GM12873 (cell line): ENCODE results near the gene WDR18.

Experiments
- TF ChIP-seq, protein P1 (sequence below): IDR thresholded peaks from 2 replicates; pipeline ENCODE4 v1.5.1; 2012; ENCODE audit warnings: low read depth, mild to moderate bottlenecking, moderate library complexity, low read length, control low read depth; ENCODE audit not compliant: insufficient read depth; ENCODE audit errors: missing control alignments

WDR18 gene

DNA sequence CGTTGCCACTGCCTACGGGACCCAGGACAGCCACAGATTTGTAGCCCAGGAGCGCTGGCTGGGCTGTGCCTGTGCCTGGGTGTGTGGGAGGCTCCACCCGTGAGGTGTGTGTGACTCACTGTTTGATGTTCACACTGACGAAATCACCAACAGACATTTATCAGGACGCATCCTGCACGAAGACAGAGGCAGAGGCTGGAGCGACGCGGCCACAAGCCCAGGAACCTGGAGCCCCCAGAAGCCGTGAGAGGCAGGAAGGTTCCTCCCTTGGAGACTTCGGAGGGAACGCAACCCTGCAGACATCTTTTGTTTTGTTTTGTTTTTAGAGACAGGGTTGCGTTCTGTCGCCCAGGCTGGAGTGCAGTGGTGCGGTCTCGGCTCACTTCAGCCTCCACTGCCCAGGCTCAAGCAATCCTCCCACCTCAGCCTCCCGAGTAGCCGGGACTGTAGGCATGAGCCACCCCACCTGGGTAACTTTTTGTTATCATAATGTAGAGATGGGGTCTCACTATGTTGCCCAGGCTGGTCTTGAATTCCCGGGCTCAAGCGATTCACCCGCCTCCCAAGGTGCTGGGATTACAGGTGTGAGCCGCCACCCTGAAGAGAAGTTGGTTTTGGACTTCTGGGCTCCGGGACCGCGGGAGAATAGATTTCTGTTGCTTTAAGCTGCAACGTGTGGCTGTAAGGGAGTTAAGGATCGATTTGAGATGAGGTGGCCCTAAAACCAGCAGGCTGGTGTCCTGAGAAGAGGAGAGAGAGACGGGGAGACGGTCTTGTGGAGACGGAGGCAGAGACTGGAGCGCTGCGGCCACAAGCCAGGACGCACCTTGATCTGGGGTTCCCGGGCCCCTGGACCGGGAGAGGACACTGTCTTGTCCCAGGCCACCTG lies 24.9 kb upstream of the WDR18 start:
- TF ChIP-seq, protein P1, sequence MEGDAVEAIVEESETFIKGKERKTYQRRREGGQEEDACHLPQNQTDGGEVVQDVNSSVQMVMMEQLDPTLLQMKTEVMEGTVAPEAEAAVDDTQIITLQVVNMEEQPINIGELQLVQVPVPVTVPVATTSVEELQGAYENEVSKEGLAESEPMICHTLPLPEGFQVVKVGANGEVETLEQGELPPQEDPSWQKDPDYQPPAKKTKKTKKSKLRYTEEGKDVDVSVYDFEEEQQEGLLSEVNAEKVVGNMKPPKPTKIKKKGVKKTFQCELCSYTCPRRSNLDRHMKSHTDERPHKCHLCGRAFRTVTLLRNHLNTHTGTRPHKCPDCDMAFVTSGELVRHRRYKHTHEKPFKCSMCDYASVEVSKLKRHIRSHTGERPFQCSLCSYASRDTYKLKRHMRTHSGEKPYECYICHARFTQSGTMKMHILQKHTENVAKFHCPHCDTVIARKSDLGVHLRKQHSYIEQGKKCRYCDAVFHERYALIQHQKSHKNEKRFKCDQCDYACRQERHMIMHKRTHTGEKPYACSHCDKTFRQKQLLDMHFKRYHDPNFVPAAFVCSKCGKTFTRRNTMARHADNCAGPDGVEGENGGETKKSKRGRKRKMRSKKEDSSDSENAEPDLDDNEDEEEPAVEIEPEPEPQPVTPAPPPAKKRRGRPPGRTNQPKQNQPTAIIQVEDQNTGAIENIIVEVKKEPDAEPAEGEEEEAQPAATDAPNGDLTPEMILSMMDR = no peak

DNA sequence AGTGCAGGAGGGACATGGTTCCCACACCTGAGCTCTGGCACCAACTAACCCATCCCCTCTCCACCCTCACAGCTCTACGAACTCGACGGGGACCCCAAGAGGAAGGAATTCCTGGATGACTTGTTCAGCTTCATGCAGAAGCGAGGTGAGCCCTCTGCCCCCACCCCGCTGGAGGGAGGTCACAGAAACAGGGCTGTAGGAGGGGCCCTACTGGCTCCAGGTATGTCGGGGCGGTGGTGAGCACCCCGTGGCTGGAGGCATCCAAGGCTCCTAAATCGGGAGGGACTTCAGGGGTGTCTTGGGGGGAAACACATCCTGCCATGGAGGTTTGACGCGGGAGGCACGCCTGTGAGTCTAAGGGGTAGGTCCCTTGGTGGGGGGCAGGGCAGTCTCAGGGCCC lies 24.1 kb upstream of the WDR18 start:
- TF ChIP-seq, protein P1 = no peak

DNA sequence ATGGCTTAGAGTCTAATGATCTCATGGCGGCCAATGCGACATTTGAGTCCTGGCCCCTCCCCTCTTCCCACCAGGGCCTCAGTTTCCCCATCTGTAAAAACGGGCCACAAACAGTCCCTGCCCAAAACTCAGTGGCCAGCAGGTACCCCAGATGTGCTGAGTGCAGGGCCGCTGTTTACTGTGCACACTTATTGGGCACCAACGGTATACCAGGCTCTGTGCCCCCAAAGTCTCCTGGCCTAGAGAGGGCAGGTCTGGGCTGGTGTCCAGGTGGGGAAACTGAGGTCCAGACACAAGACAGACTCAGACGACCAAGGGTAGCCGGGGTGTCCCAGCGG lies 23.6 kb upstream of the WDR18 start:
- TF ChIP-seq, protein P1 = no peak

DNA sequence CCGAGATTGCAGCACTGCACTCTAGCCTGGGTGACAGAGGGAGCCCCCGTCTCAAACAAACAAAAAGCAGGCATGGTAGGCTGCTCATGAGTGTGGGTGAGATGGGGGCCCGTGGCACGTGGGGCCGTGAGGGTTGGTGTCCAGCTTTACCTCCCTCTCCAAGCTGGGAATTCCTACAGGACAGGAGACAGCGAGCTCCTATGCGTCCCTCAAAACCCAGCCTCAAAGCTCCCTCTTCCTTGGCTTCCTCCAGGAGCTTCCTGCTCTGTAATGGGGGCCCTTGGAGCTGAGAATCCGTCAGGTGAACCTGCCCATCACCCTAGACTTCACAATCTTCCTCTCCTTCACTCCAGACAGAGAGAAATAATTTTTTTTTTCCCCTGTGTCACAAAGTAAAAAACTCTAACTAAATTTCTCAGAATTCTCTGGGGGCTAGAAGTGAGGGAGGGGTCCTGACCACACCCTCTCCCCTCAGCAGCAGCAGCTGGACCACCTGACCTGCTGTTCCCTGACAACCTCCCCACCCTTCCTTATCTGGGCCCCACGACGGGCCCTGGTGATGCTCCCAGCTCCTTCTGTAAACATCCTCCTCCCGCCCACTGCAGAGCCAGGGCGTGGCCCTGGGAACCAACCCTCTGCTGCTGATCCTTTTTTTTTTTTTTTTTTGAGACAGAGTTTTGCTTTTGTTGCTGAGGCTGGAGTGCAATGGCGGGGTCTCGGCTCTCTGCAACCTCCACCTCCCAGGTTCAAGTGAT lies 22.1 kb upstream of the WDR18 start:
- TF ChIP-seq, protein P1 = no peak

DNA sequence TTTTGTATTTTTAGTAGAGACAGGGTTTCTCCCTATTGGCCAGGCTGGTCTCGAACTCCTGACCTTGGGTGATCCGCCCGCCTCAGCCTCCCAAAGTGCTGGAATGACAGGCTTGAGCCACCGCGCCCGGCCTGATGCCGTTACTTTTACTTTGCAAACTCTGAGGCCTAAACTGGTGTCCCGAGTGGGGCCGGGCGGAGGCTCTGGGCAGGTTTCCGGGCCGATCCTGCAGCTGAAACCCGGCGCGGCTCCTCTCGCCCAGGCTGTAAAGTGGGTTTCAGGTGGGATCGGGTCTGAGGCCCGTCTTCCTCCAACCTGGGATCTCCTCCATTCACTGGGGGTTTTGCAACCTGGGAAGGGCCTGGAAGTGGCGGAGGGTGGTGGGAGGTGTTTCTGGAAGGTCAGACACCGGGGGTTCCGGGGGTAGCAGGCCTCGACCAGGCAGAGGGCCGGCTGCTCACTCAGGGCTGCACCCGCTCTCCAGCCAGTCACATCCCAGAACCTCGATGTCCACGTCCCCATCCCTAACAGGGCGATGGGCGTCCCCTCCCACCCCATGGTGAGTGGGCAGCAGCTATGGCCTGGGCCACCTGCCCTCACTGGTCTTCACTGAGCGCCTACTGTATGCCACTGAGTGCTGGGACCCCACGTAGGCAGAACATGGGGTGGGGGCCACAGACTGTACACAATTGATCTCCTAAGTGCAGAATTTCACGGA lies 21.3 kb upstream of the WDR18 start:
- TF ChIP-seq, protein P1 = no peak

DNA sequence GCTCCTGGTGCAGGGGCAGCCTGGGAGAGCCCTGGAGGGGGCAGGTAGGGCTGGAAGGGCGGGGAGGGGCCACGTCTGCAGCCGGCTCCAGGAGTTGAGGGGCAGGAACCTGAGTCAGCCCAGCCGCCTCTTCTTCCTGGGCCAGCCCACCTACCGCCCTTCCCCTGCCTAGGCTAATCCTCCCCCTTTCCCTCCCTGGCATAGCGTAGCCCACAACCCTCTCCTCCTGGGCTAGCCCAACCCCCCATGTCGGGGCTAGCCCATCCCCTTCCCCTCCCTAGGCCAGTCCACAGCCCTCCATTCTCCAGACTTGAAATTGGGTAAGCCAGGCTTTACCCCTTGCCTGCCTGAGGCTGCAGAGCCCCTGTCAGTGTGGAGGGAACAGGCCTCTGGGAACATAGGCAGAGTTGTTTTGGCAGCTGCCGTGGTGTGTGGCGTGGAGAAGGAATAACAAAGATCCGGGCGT lies 20.6 kb upstream of the WDR18 start:
- TF ChIP-seq, protein P1 = no peak

DNA sequence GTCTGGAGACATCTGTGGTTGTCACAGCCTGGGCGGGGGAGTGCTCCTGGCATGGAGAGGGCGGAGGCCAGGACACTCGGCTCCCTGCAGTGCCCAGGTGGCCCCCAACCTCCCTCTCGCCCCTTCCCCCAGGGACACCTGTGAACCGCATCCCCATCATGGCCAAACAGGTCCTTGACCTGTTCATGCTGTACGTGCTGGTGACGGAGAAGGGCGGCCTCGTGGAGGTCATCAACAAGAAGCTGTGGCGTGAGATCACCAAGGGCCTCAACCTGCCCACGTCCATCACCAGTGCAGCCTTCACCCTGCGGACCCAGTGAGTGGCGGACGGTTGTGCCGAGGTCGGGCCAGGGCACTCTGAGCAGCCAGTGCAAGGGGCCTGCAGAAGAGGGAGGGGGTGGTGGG lies 20.0 kb upstream of the WDR18 start:
- TF ChIP-seq, protein P1 = no peak
